HuH-7 (cell line): ENCODE measurements around the gene TRIM36.

Experiments used
- DNase-seq: peaks from one replicate; pipeline ENCODE4 v3.0.0; 2011; ENCODE audit warnings: low spot score

TRIM36 gene

GRCh38 chr5:115165790-115166189 lies 3.9 kb downstream of the TRIM36 start:
- DNase-seq: no peak

- DNase-seq: no peak
These were observed 8.7 kb downstream of the TRIM36 start for GRCh38 chr5:115160975-115161475.

- DNase-seq: no peak
These were observed 18.4 kb downstream of the TRIM36 start for GRCh38 chr5:115151208-115151805.

- no peak for DNase-seq
These were observed 19.2 kb downstream of the TRIM36 start for GRCh38 chr5:115150512-115150911.

- no peak for DNase-seq
These were observed 22.7 kb downstream of the TRIM36 start for GRCh38 chr5:115147052-115147451.

- no peak for DNase-seq
These were observed 33.4 kb downstream of the TRIM36 start for GRCh38 chr5:115136294-115136693.

GRCh38 chr5:115132465-115132864 lies 37.2 kb downstream of the TRIM36 start:
- DNase-seq: no peak

GRCh38 chr5:115126303-115126702 lies 43.4 kb downstream of the TRIM36 start:
- DNase-seq: no peak

- no peak for DNase-seq
These were observed 45.0 kb downstream of the TRIM36 start for GRCh38 chr5:115124741-115125140.

GRCh38 chr5:115116001-115116400 lies 53.7 kb downstream of the TRIM36 start:
- DNase-seq: no peak

GRCh38 chr5:115109840-115110239 lies 59.9 kb downstream of the TRIM36 start:
- DNase-seq: no peak

GRCh38 chr5:115109356-115109755 lies 60.4 kb downstream of the TRIM36 start:
- DNase-seq: no peak

- DNase-seq: no peak
These were observed 69.3 kb downstream of the TRIM36 start for GRCh38 chr5:115100319-115100955.

- peak; percentile 26 for DNase-seq
These were observed 71.5 kb downstream of the TRIM36 start for GRCh38 chr5:115098041-115098702.

GRCh38 chr5:115097236-115097635 lies 72.5 kb downstream of the TRIM36 start:
- no peak for DNase-seq

- DNase-seq: no peak
These were observed 73.5 kb downstream of the TRIM36 start for GRCh38 chr5:115096034-115096769.

GRCh38 chr5:115087951-115088350 lies 81.8 kb downstream of the TRIM36 start:
- DNase-seq: no peak

GRCh38 chr5:115086473-115086872 lies 83.2 kb downstream of the TRIM36 start:
- no peak for DNase-seq

GRCh38 chr5:115084246-115084793 lies 85.4 kb downstream of the TRIM36 start:
- no peak for DNase-seq

GRCh38 chr5:115079924-115080623 lies 89.6 kb downstream of the TRIM36 start:
- no peak for DNase-seq
